Neural progenitor cell (in vitro differentiated cells): ENCODE data around the gene EIF2AK3. TPM values are rescaled to one million over a fixed set of nuclear protein-coding genes. Genes with fewer than 3 reads are reported as not detected.

Experiments used
- DNase-seq: peaks from one replicate; pipeline ENCODE4 v3.0.0-alpha.2; 2016; ENCODE audit warnings: low spot score
- H2AFZ ChIP-seq: fragments of 200-600 bp; sonication (generic); replicated peaks from 2 replicates; pipeline ENCODE4 v1.6.1; 2016; ENCODE audit warnings: antibody characterized with exemption
- H3F3A ChIP-seq: fragments of 200-600 bp; sonication (generic); 2 replicates; pipeline ENCODE4 v1.6.1; 2016; ENCODE audit warnings: antibody characterized with exemption, low read depth
- H3K27ac ChIP-seq: fragments of 200-600 bp; sonication (generic); 2 replicates; pipeline ENCODE4 v1.5.1; 2016; ENCODE audit warnings: mild to moderate bottlenecking
- H3K27me3 ChIP-seq: fragments of 200-600 bp; sonication (generic); 2 replicates; pipeline ENCODE4 v1.6.1; 2016; ENCODE audit warnings: mild to moderate bottlenecking, moderate library complexity
- H3K36me3 ChIP-seq: fragments of 200-600 bp; sonication (generic); 2 replicates; pipeline ENCODE4 v1.5.1; 2016
- H3K4me1 ChIP-seq: fragments of 200-600 bp; sonication (generic); 2 replicates; pipeline ENCODE4 v1.6.1; 2016; ENCODE audit warnings: mixed run types
- H3K4me2 ChIP-seq: fragments of 200-600 bp; sonication (generic); 2 replicates; pipeline ENCODE4 v1.6.1; 2016
- H3K4me3 ChIP-seq: fragments of 200-600 bp; sonication (generic); 2 replicates; pipeline ENCODE4 v1.5.1; 2016
- H3K79me2 ChIP-seq: fragments of 200-600 bp; sonication (generic); 2 replicates; pipeline ENCODE4 v1.6.1; 2016; ENCODE audit warnings: low read depth
- H3K9ac ChIP-seq: fragments of 200-600 bp; sonication (generic); 2 replicates; pipeline ENCODE4 v1.6.1; 2016
- H3K9me3 ChIP-seq: fragments of 200-600 bp; sonication (generic); 2 replicates; pipeline ENCODE4 v1.5.1; 2016; ENCODE audit warnings: low read depth
- H4K20me1 ChIP-seq: fragments of 200-600 bp; sonication (generic); 2 replicates; pipeline ENCODE4 v1.6.1; 2016; ENCODE audit warnings: low read depth
- H3K27ac Mint-ChIP-seq: 3 replicates; pipeline ENCODE4 v1.8.0; 2021; ENCODE audit warnings: mixed read lengths
- H3K27me3 Mint-ChIP-seq: 2 replicates; pipeline ENCODE4 v1.8.0; 2022; ENCODE audit warnings: low read depth, mild to moderate bottlenecking, inconsistent platforms, moderate library complexity, mixed read lengths; ENCODE audit not compliant: insufficient read depth
- H3K36me3 Mint-ChIP-seq: 3 replicates; pipeline ENCODE4 v1.8.0; 2021; ENCODE audit warnings: mixed read lengths
- H3K4me1 Mint-ChIP-seq: 3 replicates; pipeline ENCODE4 v1.8.0; 2021; ENCODE audit warnings: mixed read lengths
- H3K4me3 Mint-ChIP-seq: 3 replicates; pipeline ENCODE4 v1.8.0; 2021; ENCODE audit warnings: mild to moderate bottlenecking, moderate library complexity, mixed read lengths
- H3K9me3 Mint-ChIP-seq: 3 replicates; pipeline ENCODE4 v1.8.0; 2020; ENCODE audit warnings: mixed read lengths
- CTCF ChIP-seq: fragments of 200-600 bp; sonication (generic); IDR thresholded peaks from 2 replicates; pipeline ENCODE4 v1.5.1; 2017; ENCODE audit warnings: antibody characterized with exemption, mild to moderate bottlenecking
- EZH2 ChIP-seq: fragments of 200-600 bp; sonication (generic); IDR thresholded peaks from 2 replicates; pipeline ENCODE4 v1.6.1; 2017; ENCODE audit warnings: antibody characterized with exemption, mild to moderate bottlenecking, moderate library complexity
- EZH2phosphoT487 ChIP-seq: fragments of 200-600 bp; sonication (generic); IDR thresholded peaks from 2 replicates; pipeline ENCODE4 v1.6.1; 2017; ENCODE audit warnings: antibody characterized with exemption
- total RNA-seq: library from RNA; depleted of rRNA; stranded (reverse); fragments of >200 nt; gene quantifications from 2 replicates; pipeline ENCODE4 v1.2.3, GENCODE V29; 2015; ENCODE audit warnings: low replicate concordance

EIF2AK3 gene
- total RNA-seq, 1 donor from 2014 or later: 21.6 TPM

- no peaks in the 10 kb centered on the region for H3F3A ChIP-seq
- TF ChIP-seq CTCF (no peak), EZH2phosphoT487 (no peak), EZH2 (no peak)
- no peak overlapping the region for H3K4me2 ChIP-seq
- no peaks in the 10 kb centered on the region for H3K9me3 ChIP-seq
- H3K27me3 Mint-ChIP-seq: peaks cover 7% of the 10 kb centered on the region
- H3K27me3 ChIP-seq: no peaks in the 10 kb centered on the region
- H2AFZ ChIP-seq: no peak overlapping the region
- no peak overlapping the region for H3K27ac Mint-ChIP-seq
- H3K4me3 Mint-ChIP-seq: no peak overlapping the region
- H3K4me1 Mint-ChIP-seq: no peaks in the 10 kb centered on the region
- peaks cover 7% of the 10 kb centered on the region for H3K4me1 ChIP-seq
- no peak overlapping the region for H3K9ac ChIP-seq
- no peaks in the 10 kb centered on the region for H3K36me3 ChIP-seq
- peaks cover 7% of the 10 kb centered on the region for H3K9me3 Mint-ChIP-seq
- no peak overlapping the region for H3K27ac ChIP-seq
- no peaks in the 10 kb centered on the region for H4K20me1 ChIP-seq
- H3K36me3 Mint-ChIP-seq: no peaks in the 10 kb centered on the region
- H3K79me2 ChIP-seq: no peaks in the 10 kb centered on the region
- DNase-seq: no peak
- no peak overlapping the region for H3K4me3 ChIP-seq
These were observed 15.0 kb upstream of the EIF2AK3 start for GRCh38 chr2:88642278-88642677.

- no peak overlapping the region for H3K4me2 ChIP-seq
- H3K4me1 ChIP-seq: peaks cover 7% of the 10 kb centered on the region
- H3K79me2 ChIP-seq: no peaks in the 10 kb centered on the region
- TF ChIP-seq EZH2: no peak
- TF ChIP-seq CTCF: no peak
- no peak for TF ChIP-seq EZH2phosphoT487
- H3F3A ChIP-seq: no peaks in the 10 kb centered on the region
- no peaks in the 10 kb centered on the region for H3K36me3 ChIP-seq
- no peaks in the 10 kb centered on the region for H3K9me3 ChIP-seq
- DNase-seq: no peak
- no peak overlapping the region for H3K4me3 ChIP-seq
- H3K27ac ChIP-seq: no peak overlapping the region
- Mint-ChIP-seq H3K9me3 (peaks cover 7% of the 10 kb centered on the region), H3K36me3 (no peaks in the 10 kb centered on the region), H3K4me1 (no peaks in the 10 kb centered on the region), H3K27ac (no peak overlapping the region), H3K27me3 (peaks cover 7% of the 10 kb centered on the region), H3K4me3 (no peak overlapping the region)
- no peaks in the 10 kb centered on the region for H3K27me3 ChIP-seq
- H2AFZ ChIP-seq: no peak overlapping the region
- no peaks in the 10 kb centered on the region for H4K20me1 ChIP-seq
- no peak overlapping the region for H3K9ac ChIP-seq
These were observed 14.1 kb upstream of the EIF2AK3 start for GRCh38 chr2:88641330-88641729.

- no peak overlapping the region for H3K9ac ChIP-seq
- no peak for DNase-seq
- no peak overlapping the region for H3K27ac Mint-ChIP-seq
- H3K9me3 Mint-ChIP-seq: peaks cover 7% of the 10 kb centered on the region
- no peaks in the 10 kb centered on the region for H3K27me3 ChIP-seq
- H3K79me2 ChIP-seq: no peaks in the 10 kb centered on the region
- no peaks in the 10 kb centered on the region for H3F3A ChIP-seq
- H3K36me3 Mint-ChIP-seq: no peaks in the 10 kb centered on the region
- H3K4me3 Mint-ChIP-seq: no peak overlapping the region
- H3K9me3 ChIP-seq: no peaks in the 10 kb centered on the region
- no peak overlapping the region for H3K4me3 ChIP-seq
- no peaks in the 10 kb centered on the region for H4K20me1 ChIP-seq
- no peak overlapping the region for H3K27ac ChIP-seq
- H3K27me3 Mint-ChIP-seq: peaks cover 7% of the 10 kb centered on the region
- H3K4me1 Mint-ChIP-seq: no peaks in the 10 kb centered on the region
- TF ChIP-seq EZH2phosphoT487 (no peak), CTCF (no peak), EZH2 (no peak)
- no peak overlapping the region for H3K4me2 ChIP-seq
- no peaks in the 10 kb centered on the region for H3K36me3 ChIP-seq
- H2AFZ ChIP-seq: no peak overlapping the region
- peaks cover 7% of the 10 kb centered on the region for H3K4me1 ChIP-seq
These were observed 12.6 kb upstream of the EIF2AK3 start for GRCh38 chr2:88639865-88640264.

GRCh38 chr2:88638743-88639142, 11.5 kb upstream of the EIF2AK3 start:
- Histone ChIP-seq H3K27me3 (no peaks in the 10 kb centered on the region), H3K4me2 (no peak overlapping the region), H3K9me3 (no peaks in the 10 kb centered on the region), H2AFZ (no peak overlapping the region), H4K20me1 (no peaks in the 10 kb centered on the region), H3K4me1 (peaks cover 7% of the 10 kb centered on the region), H3K4me3 (no peak overlapping the region), H3F3A (no peaks in the 10 kb centered on the region), H3K27ac (no peak overlapping the region), H3K9ac (no peak overlapping the region), H3K79me2 (no peaks in the 10 kb centered on the region), H3K36me3 (no peaks in the 10 kb centered on the region)
- DNase-seq: no peak
- peaks cover 7% of the 10 kb centered on the region for H3K27me3 Mint-ChIP-seq
- no peak overlapping the region for H3K27ac Mint-ChIP-seq
- no peaks in the 10 kb centered on the region for H3K4me1 Mint-ChIP-seq
- no peak for TF ChIP-seq EZH2
- no peak for TF ChIP-seq EZH2phosphoT487
- no peak for TF ChIP-seq CTCF
- no peak overlapping the region for H3K4me3 Mint-ChIP-seq
- peaks cover 7% of the 10 kb centered on the region for H3K9me3 Mint-ChIP-seq
- H3K36me3 Mint-ChIP-seq: no peaks in the 10 kb centered on the region
